ENCODE data around the gene UBE2M. TPM values are rescaled to one million over a fixed set of nuclear protein-coding genes. Genes with fewer than 3 reads are reported as not detected.

The UBE2M gene
- polyA plus RNA-seq, 1 experiment: 82.5 TPM

DNA sequence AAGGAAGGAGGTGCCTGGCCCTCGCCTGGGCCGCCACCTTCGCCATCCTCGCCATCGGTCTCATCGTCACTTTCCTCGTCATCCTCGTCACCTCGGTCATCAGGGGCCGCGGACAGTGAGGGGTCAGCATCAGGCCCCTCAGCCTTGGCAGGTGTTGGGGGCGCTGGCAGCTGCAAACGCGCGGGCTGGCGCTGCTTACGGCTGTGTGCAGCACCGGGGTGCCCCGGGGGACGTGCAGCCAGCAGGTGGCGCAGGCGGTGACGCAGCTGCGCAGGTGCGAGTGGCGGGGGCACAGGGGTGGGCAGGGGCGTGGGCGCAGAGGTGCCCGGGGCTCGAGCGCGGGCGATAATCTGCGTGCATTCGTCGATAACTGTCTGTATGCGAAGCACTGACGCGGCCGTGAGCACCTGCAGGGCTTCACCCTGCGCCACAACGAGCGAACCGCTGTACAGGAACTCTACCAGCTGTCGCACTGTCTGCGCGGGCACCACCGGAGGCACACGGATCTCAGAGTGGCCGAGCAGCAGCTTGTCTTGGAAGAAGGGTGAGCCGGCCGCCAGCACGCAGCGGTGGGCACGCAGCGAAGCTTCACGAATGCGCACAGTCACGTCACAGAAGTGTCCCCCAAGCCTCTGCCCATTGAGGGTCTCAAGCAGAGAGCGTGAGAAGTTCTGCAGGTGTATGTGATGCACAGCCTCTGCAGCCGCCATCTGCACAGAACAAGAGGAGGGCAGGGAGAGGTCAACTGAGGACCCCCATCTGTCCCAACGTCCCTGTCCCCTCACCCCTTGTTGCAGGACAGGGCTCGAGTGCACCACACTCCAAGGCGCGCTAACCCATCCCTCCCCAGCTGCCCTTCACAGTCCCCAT, 41.2 kb downstream of the UBE2M start:
- Histone ChIP-seq H3K9me3 (ENCODE audit: control insufficient read depth, insufficient read depth, low read length) (no peaks in the 10 kb centered on the region; the same call in 1 of the 2 replicates), H3K4me3 (ENCODE audit: low read depth, low read length) (no peak overlapping the region), H3K27me3 (ENCODE audit: control insufficient read depth, insufficient read depth, low read length) (no peaks in the 10 kb centered on the region), H3K27ac (ENCODE audit: low read depth, low read length) (no peak overlapping the region)
- CTCF ChIA-PET: interaction anchor here (2.2 to 4.1 kb wide), 2 partner anchors 8 to 64 kb away, joined by 16 to 22 read pairs; no protein-coding TSS in a partner anchor
- no peak for DNase-seq (ENCODE audit: low read depth, low spot score)
- TF ChIP-seq, protein P1, sequence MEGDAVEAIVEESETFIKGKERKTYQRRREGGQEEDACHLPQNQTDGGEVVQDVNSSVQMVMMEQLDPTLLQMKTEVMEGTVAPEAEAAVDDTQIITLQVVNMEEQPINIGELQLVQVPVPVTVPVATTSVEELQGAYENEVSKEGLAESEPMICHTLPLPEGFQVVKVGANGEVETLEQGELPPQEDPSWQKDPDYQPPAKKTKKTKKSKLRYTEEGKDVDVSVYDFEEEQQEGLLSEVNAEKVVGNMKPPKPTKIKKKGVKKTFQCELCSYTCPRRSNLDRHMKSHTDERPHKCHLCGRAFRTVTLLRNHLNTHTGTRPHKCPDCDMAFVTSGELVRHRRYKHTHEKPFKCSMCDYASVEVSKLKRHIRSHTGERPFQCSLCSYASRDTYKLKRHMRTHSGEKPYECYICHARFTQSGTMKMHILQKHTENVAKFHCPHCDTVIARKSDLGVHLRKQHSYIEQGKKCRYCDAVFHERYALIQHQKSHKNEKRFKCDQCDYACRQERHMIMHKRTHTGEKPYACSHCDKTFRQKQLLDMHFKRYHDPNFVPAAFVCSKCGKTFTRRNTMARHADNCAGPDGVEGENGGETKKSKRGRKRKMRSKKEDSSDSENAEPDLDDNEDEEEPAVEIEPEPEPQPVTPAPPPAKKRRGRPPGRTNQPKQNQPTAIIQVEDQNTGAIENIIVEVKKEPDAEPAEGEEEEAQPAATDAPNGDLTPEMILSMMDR (IDR thresholded peaks at IDR 0.05; ENCODE audit: low read depth, low read length): no peak
- POLR2A ChIA-PET: interaction anchor here (3.9 kb wide), 1 partner anchor 27 kb away, joined by 54 read pairs; the partner anchor contains the start of gene TRIM28

DNA sequence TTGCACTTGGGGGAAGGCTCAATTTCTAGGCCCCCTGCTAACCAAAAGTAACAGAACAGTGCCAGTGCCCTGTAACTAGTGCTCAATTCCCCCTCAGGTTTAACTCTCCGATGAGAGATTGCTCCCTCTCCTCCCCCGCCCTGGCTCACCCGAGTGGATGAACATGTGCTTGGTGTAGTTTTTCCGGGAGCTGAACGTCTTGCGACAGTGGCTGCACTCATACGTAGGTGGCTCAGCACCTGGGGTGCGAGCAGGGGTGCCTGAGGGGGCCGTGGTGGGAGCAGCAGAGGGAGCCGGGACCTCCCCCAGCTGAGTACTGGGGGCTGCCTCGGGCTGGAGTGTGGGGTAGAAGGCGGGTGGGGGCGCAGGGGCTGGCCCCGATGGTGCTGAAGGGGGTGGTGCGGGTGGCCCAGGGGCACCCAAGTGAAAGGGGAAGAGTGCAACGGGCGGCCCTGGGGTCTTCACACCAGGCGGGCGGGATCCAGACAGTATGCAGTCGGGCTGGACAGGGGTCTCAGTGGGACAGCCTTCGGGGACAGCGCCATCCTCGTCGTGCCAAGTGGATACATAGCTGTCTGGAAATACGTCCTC, 42.1 kb downstream of the UBE2M start:
- Histone ChIP-seq H3K9me3 (ENCODE audit: control insufficient read depth, insufficient read depth, low read length) (no peaks in the 10 kb centered on the region; the same call in 1 of the 2 replicates), H3K27ac (ENCODE audit: low read depth, low read length) (no peak overlapping the region), H3K27me3 (ENCODE audit: control insufficient read depth, insufficient read depth, low read length) (no peaks in the 10 kb centered on the region), H3K4me3 (ENCODE audit: low read depth, low read length) (no peak overlapping the region)
- TF ChIP-seq, protein P1 (IDR thresholded peaks at IDR 0.05; ENCODE audit: low read depth, low read length): no peak
- POLR2A ChIA-PET: no interaction called here
- CTCF ChIA-PET: interaction anchor here (0.8 kb wide), 1 partner anchor 65 kb away, joined by 3 read pairs; no protein-coding TSS in a partner anchor
- no peak for DNase-seq (ENCODE audit: low read depth, low spot score)

DNA sequence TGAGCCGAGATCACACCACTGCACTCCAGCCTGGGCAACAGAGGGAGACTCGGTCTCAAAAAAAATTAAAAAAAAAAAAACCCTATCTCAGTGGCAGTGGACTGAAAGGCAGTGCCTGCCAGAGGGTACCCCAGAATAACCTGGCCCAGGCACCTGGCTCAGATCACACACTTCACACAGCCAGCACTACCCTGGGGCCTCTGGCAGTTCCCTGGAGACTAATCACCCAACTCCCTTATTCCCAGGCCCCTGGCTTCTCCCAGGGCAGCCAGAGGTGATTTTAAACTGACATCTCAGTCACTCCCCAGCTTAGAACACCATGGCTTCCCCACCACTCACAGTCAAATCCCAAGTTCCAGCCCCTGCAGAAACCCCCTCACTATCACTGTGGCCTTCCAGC, 43.2 kb downstream of the UBE2M start:
- H3K4me3 ChIP-seq (ENCODE audit: low read depth, low read length): no peak overlapping the region
- TF ChIP-seq, protein P1 (IDR thresholded peaks at IDR 0.05; ENCODE audit: low read depth, low read length): no peak
- H3K27me3 ChIP-seq (ENCODE audit: control insufficient read depth, insufficient read depth, low read length): no peaks in the 10 kb centered on the region
- ChIA-PET POLR2A (no interaction called here), CTCF (no interaction called here)
- no peaks in the 10 kb centered on the region; the same call in 1 of the 2 replicates for H3K9me3 ChIP-seq (ENCODE audit: control insufficient read depth, insufficient read depth, low read length)
- no peak for DNase-seq (ENCODE audit: low read depth, low spot score)
- H3K27ac ChIP-seq (ENCODE audit: low read depth, low read length): no peak overlapping the region

DNA sequence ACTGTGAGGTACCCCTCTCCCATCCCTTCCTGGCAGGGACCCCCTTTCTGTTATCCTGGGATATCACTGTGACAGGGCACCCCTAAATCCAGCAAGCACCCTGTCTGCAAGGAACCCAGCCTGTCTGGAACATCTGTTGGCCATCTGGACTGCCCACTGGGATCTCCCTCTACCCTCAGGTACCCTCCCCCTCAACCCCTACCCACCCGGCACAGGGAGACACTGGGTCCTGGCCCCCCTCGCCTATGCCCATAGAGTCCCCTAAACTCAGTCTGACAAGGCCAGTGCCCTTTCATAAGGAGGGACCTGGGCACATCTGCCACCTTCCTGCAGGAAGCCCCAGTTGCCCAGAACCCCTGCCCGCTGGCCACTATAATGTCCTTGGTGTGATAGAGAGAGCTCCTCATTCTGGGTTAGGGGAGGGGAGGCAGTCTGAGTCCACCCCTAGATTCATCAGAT, 43.8 kb downstream of the UBE2M start:
- Histone ChIP-seq H3K9me3 (ENCODE audit: control insufficient read depth, insufficient read depth, low read length) (no peaks in the 10 kb centered on the region; the same call in 1 of the 2 replicates), H3K4me3 (ENCODE audit: low read depth, low read length) (peak overlapping the region; percentile 38), H3K27ac (ENCODE audit: low read depth, low read length) (no peak overlapping the region), H3K27me3 (ENCODE audit: control insufficient read depth, insufficient read depth, low read length) (no peaks in the 10 kb centered on the region)
- ChIA-PET POLR2A (interaction anchor here (1.0 kb wide), 1 partner anchor 29 kb away, joined by 3 read pairs; the partner anchor contains the start of gene TRIM28), CTCF (interaction anchor here (0.7 to 1.2 kb wide), 4 partner anchors 14 to 66 kb away, joined by 3 to 8 read pairs (median 4); partner anchors contain the start of gene CHMP2A)
- DNase-seq (ENCODE audit: low read depth, low spot score): no peak
- TF ChIP-seq, protein P1 (IDR thresholded peaks at IDR 0.05; ENCODE audit: low read depth, low read length): no peak
